ENCODE measurements around the gene GNA14.
"Not testable (repeated sequence)": the region's sequence is repeated elsewhere in the genome, so short reads cannot be mapped to it uniquely, and the experiment has no call there.

The GNA14 gene

DNA sequence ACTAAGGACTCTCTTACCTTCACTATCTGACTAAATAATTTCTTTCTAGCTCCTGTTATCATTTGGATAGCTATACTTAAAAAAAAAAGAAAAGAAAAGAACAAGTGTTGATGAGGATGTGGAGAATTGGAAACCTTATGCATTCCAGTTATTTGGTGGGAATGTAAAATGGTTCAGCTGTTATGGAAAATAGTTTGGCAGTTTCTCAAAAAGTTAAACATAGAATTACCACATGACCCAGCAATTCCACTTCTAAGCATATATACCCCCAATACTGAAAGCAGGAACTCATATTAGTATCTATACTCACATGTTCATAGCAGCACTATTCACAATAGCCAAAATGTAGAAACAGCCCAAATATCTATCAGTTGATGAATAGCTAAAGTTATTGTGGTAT, 61.1 kb downstream of the GNA14 start:
- no peak for DNase-seq

DNA sequence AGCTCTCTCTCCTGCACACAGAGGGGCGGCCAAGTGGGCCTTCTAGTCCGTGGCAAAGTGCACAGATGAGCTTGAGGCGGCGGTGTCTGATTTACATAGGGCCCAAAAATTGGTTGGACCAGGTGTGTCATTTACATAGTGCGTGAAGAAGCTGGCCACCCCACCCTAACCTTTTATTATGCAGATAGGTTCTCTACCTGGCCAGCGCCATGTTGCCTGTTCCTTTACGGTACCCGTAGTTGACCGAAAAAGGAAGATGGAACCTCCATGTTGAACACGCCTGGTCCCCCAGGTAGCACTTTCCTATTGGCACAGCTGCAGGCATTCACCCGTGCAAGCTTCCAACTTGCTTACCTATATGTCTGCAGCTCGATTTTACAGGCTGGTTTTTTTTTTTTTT, 61.5 kb downstream of the GNA14 start:
- DNase-seq = no peak

DNA sequence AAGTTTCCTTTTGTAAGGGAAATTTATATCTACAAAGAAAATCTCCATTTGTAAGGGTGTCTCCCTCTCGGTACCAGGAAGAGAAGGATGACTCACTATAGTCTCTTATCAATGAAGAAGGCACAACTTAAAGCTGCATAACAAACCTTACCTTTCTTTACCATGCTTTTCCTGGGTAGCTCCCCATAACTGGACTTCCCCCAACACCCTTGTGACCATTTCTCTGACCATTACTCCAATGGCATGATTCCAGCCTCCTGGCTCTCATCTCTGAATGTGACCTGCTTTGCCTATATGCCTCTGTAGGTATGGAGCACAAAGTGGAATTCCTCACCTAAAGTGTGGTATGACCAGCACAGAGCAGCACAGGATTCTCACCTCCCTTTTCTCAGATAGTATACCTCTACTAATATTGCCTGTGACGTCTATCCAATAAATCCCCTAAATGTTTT, 62.8 kb downstream of the GNA14 start:
- no peak for DNase-seq

DNA sequence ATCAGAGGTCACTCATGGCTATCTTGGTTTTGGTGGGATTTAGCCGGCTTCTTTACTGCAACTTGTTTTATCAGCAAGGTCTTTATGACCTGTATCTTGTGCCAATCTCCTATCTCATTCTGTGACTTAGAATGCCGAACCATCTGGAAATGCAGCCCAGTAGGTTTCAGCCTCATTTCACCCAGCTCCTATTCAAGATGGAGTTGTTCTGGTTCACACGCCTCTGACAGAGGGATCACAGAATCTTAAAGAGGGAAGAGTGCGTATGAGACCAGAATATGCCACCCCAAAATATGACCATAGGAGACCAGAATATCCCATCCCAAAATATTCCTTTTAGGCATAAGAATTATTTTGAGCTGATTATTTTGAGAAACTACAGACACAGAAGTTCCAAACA, 63.2 kb downstream of the GNA14 start:
- not testable (repeated sequence) for DNase-seq

DNA sequence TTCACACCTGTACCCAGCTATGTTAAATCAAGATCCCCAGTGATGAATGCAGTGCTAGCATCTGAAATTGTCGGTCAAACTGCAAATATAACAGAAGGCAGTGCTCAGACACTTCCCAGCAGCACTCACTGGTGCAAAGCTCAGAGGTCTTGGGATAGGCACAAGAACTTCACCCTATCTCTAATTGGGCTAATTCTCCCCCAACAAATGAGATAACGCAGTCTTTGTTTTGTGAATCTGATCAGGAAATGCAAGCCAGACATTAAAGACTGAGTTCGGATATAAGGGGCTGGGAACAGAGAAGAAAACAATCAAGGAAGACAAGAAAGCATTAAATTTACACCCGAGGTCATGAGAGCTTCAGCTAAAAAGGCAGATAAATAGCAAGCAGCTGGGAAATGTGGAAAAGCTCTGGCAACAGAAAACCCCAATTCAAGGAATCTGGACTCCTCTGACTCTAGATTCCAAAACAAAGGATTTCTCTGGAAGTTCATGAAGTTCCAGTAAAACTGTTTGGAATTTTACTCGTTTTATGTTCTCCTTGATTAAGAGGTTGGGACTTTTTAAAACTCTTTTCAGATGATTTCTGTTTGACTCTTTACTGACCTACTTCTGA, 65.1 kb downstream of the GNA14 start:
- DNase-seq = no peak

DNA sequence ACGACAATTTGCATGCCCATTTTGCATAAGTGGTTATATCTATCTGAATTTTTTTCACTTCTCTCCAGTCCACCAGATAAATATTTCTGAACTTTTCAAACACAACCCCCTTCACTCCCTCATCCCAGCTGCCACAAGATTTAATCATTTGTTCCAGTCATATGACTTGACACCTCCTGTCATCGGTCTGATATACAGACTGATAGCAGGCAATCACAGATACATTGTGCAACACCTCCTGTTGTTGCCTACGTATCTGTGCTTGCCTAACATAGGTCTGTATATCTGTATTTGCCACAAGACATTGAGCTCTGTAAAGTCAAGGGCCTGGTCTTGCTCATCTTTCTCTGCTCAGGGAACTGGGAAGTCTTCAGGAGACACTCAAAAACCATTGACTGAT, 65.6 kb downstream of the GNA14 start:
- DNase-seq = no peak

DNA sequence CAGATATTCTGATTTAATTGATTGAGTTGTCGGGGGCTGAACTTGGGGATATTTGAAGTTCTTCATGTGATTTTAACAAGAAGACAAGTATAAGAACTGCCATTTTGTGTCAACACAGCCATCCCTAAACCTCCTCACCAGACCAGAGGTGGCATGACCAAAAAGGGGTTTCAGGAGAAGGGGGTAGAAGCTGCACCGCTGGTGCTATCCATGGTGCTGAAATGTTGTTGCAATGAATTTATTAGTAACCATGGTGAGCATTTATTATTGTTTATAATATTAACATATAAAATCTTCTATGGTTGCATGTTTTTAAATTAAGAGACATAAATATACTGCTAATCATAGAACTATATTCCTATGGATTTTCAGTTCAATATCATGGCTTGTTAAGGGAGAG, 72.3 kb downstream of the GNA14 start:
- no peak for DNase-seq

DNA sequence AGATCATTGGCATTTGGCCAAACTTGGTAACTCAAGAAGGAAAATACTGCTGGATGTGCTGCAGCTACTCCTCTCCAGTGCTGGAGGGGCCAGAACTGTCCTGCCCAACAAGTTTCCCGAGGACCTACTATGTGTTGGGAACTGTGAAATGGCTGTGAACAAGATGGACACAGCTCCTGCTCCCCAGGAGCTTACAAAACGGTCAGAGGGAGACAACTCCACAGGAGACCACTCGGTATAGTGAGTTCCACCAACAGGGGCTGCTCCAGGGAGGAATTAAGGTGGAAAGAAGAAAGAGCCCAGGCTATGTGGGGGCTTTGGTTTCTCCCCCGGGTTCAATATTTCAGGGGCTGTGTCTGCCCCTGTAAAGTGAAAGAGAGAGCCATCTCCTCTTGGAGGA, 78.8 kb downstream of the GNA14 start:
- no peak for DNase-seq

DNA sequence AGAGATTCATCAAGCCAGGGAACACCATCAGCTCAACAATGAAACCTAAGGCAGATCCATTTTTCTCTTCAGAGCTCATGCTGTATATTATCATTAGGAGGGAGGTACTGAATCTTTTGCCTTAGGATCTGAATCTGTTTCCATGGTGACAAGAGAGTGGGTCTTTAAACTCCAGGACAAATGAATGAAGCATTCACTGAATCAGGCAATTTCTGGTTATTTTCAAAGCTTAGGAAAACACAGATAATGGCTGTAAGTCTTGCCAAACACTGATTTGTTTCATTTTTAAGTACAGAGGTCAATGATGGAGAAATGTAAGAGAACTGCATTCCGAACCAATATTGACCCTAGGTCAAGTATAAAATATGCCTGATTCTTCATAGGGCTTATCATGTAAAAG, 84.9 kb downstream of the GNA14 start:
- DNase-seq = no peak

DNA sequence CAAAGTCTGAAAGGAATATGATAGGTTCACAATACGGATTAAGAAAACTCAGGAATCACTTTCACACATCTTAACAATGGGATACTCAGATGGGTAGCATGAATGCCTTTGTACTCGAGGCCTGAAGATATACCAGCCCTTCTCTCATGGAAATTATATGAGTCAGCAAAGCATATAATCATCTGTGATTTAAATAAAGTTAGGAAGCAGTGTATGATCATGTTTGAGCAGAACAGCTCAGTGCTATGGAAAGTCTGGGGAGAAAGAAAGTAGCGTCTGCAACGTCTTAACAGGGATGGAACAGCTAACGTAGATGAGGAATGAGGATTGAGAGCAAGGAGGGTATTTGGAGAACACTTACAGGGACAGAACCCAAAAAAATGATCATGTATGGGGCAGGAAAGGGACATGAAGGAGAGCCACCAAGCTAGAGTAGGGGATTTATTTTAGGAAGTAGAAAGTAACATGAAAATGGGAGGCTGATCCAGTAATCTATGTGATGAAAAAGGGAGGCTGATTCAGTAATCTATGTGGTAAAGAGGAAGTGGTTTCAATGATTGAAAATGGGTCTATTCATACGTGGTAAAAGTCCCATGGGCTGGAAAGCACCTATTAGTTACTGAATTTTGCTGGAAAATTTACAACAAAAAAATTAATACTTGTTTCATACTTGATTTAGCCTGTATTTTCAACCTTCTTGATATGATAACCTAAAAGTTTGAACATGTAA, 85.9 kb downstream of the GNA14 start:
- no peak for DNase-seq

DNA sequence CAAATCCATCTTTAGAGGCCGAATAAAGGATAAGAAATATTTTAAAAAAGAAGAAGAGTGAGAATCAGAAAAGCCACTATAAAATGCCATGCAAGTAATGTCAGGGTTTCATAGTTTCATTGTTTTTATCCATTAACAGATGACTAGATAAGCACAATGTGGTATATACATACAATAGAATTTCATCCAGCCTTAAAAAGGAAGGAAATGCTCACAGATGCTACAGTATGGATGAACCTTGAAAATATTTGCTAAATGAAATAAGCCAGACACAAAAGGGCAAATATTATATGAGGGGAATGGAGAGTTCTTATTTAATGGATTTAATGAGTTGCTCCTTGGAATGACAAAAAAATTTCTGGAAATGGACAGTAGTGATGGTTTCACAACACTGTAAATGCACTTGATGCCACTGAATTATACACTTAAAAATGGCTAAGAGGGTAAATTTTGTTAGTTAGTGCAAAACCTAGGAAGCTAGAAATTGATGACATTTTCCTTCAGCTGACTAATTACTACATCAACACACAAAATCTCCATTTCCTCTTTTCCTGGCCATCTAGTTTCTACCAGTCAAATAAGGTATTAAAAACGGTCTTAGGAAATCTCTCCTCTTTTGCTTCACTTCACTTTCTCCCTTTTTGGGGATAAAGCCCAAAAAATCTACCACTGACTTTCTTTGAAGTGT, 86.6 kb downstream of the GNA14 start:
- no peak for DNase-seq

DNA sequence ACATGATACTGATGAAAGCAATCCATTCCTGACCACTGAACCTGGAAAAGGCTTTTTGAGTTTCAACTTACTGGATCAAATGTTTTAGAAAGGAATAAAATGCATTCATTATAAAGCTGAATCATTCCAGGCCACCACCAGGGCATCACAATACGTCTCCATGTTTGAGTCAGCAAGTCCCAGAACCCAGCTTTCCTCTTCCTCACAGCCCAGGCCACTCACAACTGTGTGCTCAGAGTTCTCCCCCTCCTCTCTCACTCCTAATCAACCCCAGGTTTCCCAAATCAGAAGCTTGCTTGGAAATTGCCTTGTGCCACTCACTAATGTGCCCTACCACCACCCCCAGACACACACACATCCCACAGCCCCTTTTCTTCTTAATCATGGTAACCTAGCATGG, 91.7 kb downstream of the GNA14 start:
- no peak for DNase-seq

DNA sequence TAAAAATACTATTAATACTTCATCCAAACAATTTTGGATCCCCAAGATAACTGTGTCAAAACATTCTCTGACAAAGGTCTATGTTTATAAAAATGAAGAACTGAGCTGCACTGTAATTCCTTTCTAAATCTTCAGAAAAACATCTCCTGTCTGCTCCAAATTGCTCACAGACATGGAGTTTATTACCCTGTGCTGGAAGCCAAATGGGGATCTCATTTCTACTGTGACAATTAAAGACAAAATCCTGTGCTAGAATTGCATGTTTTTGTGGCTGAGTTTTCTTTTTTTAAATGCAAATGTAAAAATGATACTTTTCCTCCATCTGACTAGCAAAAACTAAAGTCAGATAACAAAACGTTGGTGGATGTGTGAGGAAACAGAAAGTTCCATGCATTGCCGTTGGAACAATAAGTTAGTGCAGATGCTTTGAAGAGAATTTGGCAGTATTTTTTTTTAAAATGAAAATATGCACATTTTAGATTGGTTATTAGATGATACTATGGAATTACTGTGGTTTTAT, 93.5 kb downstream of the GNA14 start:
- DNase-seq = no peak

DNA sequence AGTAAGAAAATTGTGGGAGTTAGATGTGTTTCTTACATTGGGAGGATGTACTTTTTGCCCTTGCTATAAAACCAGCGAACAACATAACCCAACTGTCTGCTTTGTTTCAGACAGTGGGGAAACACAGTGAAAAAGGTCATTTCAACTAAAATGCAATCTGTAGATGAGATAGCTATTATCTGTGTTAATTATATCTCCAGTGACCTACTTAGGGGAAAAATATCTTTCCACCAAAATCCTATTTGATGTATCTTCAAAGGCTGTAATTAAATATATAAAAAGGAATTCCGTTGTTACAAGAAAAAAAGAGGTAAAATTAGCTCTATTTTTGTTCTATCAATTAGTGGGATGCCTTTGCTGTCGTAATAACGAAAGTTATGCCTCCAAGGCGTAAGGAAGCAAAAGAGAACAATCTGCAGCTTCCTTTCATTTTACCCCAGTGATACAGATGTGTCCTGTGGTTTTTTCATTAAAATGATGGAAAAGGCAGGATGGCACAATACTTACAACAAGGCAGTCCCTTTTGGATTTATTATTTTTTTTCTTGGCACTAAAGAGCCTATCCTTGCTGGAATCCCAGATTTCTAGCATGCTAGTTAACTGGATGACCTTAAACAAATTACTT, 100.9 kb downstream of the GNA14 start:
- no peak for DNase-seq

DNA sequence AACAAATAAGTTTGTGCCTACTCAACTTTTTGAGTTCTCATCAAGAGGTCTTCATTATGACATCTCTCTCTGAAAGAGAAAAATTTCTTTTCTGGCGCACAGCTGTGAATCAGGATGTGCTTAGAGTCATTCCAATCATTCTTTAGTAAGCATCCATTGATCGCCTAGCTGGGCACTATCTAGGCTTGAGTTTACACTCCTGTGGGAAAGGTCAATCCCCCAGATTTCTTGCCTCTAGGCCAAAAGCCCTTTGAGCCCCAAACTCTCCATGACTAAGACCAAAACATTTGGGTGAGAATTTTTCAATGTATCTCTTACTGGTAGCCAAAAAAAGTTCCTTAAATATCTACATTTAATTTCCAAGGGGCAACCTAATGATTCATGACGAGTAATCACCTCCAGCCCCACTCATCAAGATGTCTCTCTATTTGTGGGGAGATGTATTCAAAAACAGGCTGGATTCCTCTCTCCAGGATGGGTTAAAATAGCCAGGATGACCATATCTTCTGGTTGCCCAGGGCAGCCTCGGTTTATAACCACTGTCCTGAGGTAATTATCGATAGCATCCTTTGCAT, 101.7 kb downstream of the GNA14 start:
- no peak for DNase-seq

DNA sequence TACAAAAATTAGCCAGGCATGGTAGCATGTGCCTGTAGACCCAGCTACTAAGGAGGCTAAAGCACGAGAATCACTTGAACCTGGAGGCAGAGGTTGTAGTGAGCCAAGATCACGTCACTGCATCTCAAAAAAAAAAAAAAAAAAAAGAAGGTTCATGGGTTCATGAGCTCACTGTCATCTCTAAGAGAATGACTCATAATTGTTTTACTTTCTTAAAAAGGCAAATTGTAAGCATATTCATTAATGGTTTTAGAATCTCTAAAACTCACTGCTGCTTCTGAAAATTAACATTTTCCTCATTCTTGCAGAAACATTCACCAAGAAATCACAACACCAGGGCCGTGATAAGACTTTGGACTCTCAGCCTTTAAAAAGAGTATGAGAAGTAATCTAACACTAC, 103.6 kb downstream of the GNA14 start:
- no peak for DNase-seq

DNA sequence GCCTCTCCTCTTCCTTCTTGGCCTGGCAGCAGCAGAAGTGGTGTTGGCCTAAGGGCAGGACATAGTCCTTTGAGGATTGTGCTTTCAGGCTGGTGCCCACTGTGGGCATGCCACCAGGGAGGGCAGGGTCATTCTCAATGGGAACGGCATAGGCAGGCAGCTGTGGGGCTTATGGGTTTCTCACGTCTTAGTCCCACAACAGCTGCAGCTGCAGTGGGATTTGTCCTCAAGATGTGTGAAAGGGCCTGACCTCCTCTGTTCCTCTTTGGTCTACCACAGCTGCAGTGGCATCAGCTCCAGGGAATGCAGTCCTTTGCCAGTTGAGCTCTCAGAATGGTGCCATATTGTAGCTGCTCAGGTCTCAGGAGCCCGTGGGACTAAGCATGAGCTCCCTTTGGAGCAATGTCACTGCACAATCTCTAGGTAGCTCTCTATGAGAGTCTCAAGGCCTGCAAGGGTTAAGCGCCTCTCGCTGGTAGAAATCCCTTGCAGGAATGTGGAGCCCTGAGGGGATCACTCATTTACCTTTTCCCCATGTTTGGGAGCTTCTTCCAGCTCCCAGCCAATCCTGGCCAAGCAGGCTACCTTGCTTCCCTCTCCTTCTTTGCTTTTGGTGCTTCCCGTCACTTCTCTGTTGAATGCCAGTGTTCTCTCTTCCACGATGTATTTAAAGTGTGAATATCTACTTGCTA, 104.8 kb downstream of the GNA14 start:
- DNase-seq = no peak

DNA sequence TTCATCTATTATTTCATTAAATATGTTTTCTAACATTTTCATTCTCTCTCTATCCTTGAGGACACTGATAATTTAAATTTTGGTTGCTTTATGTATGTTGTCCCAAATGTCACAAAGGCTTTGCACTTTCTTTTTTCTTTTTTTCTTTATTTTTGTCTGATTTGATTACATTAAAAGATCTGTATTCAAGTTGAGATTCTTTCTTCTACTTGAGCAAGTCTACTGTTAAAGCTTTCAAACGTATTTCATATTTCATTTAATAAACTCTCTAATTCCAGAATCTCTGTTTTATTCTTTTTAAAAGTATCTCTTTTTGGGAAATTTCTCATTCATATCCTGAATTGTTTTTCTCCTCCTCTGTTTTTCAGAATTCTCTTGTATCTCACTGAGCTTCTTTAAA, 106.5 kb downstream of the GNA14 start:
- DNase-seq = no peak

DNA sequence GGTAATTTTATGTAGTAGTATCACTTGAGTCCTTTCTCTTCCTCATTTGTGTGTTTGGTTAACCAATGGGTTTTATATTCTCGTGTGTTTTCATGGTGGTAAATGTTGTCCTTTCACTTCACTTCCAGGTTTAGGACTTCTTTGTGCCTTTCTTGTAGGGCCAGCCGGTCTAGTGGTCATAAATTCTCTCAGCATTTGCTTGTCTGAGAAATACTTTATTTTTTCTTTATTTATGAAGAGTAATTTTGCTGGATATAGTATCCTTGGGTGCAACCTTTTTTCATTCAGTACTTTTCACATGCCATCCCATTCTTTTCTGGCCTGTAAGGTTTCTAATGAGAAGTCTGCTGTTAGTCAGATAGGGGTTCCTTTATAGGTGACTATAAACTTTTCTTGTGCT, 107.1 kb downstream of the GNA14 start:
- no peak for DNase-seq

DNA sequence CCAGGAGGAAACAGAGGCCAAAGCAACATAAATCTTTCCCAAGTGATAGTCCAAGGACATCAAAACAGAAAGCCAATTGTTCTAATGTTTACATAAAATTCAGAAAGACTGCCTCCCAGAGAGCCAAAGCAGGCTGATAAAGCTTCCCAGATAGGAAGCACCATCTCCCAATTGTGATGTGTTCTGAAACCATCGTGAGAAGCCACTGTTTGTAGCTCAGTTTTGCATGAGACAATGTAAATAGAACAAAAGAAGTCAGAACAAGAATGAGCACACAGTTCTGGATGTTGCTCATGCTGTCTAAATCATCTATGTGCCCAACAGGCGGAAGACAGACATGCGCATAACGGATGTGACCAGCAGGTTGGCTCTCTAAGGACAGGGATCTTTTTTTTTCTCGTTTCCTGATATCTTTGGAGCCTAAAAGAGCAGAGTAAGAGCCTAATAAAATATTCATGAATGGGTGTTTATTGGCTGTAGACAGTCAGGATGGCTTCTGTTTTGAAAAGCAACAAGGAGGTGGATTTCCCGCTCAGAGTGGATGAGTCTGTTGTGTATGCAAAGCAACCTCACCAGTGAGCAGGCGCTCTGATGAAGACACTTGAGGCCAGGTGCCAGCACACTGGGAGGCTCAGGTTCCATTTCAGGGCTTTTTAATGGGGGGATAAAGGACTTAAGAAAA, 113.6 kb downstream of the GNA14 start:
- DNase-seq = no peak

DNA sequence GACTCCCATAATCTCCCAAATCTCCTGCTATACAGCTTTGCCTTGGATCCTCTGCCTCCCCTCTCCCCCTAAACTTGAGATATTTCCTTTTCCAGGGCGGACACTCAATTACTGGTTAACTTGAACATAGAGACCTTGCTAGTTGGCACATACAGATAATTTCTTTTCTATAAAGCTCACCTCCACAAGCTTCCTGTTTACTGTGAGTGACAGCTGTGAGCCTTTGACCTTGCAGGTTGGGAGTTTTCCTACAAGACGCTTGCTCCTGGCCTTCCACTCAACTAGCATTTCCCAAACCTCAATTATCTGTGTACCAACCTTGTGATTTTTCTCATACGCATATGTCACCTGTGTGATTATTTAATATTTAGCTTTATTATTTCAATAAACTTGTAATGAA, 114.5 kb downstream of the GNA14 start:
- DNase-seq = no peak

DNA sequence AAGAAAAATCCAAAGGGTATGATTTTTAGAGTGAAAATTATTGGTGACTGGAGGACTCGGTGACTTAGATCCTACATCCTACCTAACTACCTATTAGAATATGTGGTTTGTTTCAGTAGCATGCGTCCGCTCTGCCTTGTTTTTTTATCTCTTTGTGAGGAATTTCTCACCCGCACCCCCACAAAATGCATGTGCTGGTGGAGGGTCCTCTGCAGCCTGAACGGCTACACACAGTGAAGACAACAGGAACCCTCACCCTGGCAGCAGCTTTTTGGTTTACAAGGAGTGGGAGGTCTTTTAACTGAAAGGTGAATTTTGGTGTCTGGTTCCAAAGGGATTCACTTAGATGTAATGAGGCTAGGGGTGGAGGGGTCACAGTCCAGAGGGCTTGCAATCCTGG, 115.5 kb downstream of the GNA14 start:
- no peak for DNase-seq

All from cortex of kidney (tissue), 1 donor.